Measurements from ENCODE around the gene NEUROG3. TPM values are rescaled to one million over a fixed set of nuclear protein-coding genes. Genes with fewer than 3 reads are reported as not detected.

The NEUROG3 gene
- total RNA-seq, 1 donor from 2014 or later = not detected

- no peaks in the 10 kb centered on the region for H3K4me1 Mint-ChIP-seq (ENCODE audit: unreplicated experiment)
- no peak for TF ChIP-seq CTCF (IDR thresholded peaks at IDR 0.05)
Measured at GRCh38 chr10:69584624-69585023, 11.4 kb upstream of the NEUROG3 start.

GRCh38 chr10:69583106-69583505 is 9.9 kb upstream of the NEUROG3 start:
- Mint-ChIP-seq H3K27me3 (ENCODE audit: unreplicated experiment) (peaks cover 61% of the 10 kb centered on the region), H3K9me3 (ENCODE audit: unreplicated experiment) (no peaks in the 10 kb centered on the region), H3K36me3 (ENCODE audit: unreplicated experiment) (no peaks in the 10 kb centered on the region), H3K27ac (ENCODE audit: unreplicated experiment) (no peak overlapping the region), H3K4me3 (ENCODE audit: unreplicated experiment) (no peak overlapping the region), H3K4me1 (ENCODE audit: unreplicated experiment) (no peaks in the 10 kb centered on the region)
- no peak for DNase-seq (ENCODE audit: extremely low spot score, unreplicated experiment)
- TF ChIP-seq CTCF (IDR thresholded peaks at IDR 0.05) = no peak

More at GRCh38 chr10:69584624-69585023, 11.4 kb upstream of the NEUROG3 start:
- no peak overlapping the region for H3K4me3 Mint-ChIP-seq (ENCODE audit: unreplicated experiment)
- no peak for DNase-seq (ENCODE audit: extremely low spot score, unreplicated experiment)
- H3K9me3 Mint-ChIP-seq (ENCODE audit: unreplicated experiment) = no peaks in the 10 kb centered on the region
- peaks cover 60% of the 10 kb centered on the region for H3K27me3 Mint-ChIP-seq (ENCODE audit: unreplicated experiment)
- H3K36me3 Mint-ChIP-seq (ENCODE audit: unreplicated experiment) = no peaks in the 10 kb centered on the region
- no peak overlapping the region for H3K27ac Mint-ChIP-seq (ENCODE audit: unreplicated experiment)

GRCh38 chr10:69580435-69580834 is 7.2 kb upstream of the NEUROG3 start:
- Mint-ChIP-seq H3K4me3 (ENCODE audit: unreplicated experiment) (no peak overlapping the region), H3K27me3 (ENCODE audit: unreplicated experiment) (peaks cover 73% of the 10 kb centered on the region), H3K9me3 (ENCODE audit: unreplicated experiment) (no peaks in the 10 kb centered on the region), H3K36me3 (ENCODE audit: unreplicated experiment) (no peaks in the 10 kb centered on the region), H3K4me1 (ENCODE audit: unreplicated experiment) (no peaks in the 10 kb centered on the region), H3K27ac (ENCODE audit: unreplicated experiment) (no peak overlapping the region)
- no peak for DNase-seq (ENCODE audit: extremely low spot score, unreplicated experiment)
- TF ChIP-seq CTCF (IDR thresholded peaks at IDR 0.05) = no peak

- H3K4me3 Mint-ChIP-seq (ENCODE audit: unreplicated experiment) = no peak overlapping the region
- no peak for DNase-seq (ENCODE audit: extremely low spot score, unreplicated experiment)
- no peaks in the 10 kb centered on the region for H3K9me3 Mint-ChIP-seq (ENCODE audit: unreplicated experiment)
- no peak for TF ChIP-seq CTCF (IDR thresholded peaks at IDR 0.05)
- peaks cover 82% of the 10 kb centered on the region for H3K27me3 Mint-ChIP-seq (ENCODE audit: unreplicated experiment)
- H3K36me3 Mint-ChIP-seq (ENCODE audit: unreplicated experiment) = no peaks in the 10 kb centered on the region
- H3K4me1 Mint-ChIP-seq (ENCODE audit: unreplicated experiment) = peaks cover 3% of the 10 kb centered on the region
- H3K27ac Mint-ChIP-seq (ENCODE audit: unreplicated experiment) = no peak overlapping the region
Measured at GRCh38 chr10:69579464-69580060, 6.3 kb upstream of the NEUROG3 start.

- peaks cover 92% of the 10 kb centered on the region for H3K27me3 Mint-ChIP-seq (ENCODE audit: unreplicated experiment)
- peaks cover 5% of the 10 kb centered on the region for H3K4me1 Mint-ChIP-seq (ENCODE audit: unreplicated experiment)
- H3K4me3 Mint-ChIP-seq (ENCODE audit: unreplicated experiment) = no peak overlapping the region
- no peak for DNase-seq (ENCODE audit: extremely low spot score, unreplicated experiment)
- H3K9me3 Mint-ChIP-seq (ENCODE audit: unreplicated experiment) = no peaks in the 10 kb centered on the region
- H3K36me3 Mint-ChIP-seq (ENCODE audit: unreplicated experiment) = no peaks in the 10 kb centered on the region
- no peak for TF ChIP-seq CTCF (IDR thresholded peaks at IDR 0.05)
- H3K27ac Mint-ChIP-seq (ENCODE audit: unreplicated experiment) = no peak overlapping the region
Measured at GRCh38 chr10:69578508-69578991, 5.3 kb upstream of the NEUROG3 start.
